Measurements from ENCODE around the gene YAP1.

YAP1 gene

GRCh38 chr11:102251423-102251822 lies 141.2 kb downstream of the YAP1 start:
- no peak for TF ChIP-seq CTCF (IDR thresholded peaks at IDR 0.05; ENCODE audit: low read depth, low read length)
- in situ Hi-C loops (cut with HindIII; ENCODE audit: low sequenced_read_pairs) = no loop called here
- H3K4me3 ChIP-seq (ENCODE audit: low read depth, low read length) = no peak overlapping the region
- DNase-seq (ENCODE audit: low read depth, low spot score) = no peak

- in situ Hi-C loops (cut with HindIII; ENCODE audit: low sequenced_read_pairs) = no loop called here
- no peak overlapping the region for H3K4me3 ChIP-seq (ENCODE audit: low read depth, low read length)
- no peak for DNase-seq (ENCODE audit: low read depth, low spot score)
- no peak for TF ChIP-seq CTCF (IDR thresholded peaks at IDR 0.05; ENCODE audit: low read depth, low read length)
Observed at GRCh38 chr11:102252339-102252891, 142.2 kb downstream of the YAP1 start.

- DNase-seq (ENCODE audit: low read depth, low spot score) = no peak
- no peak overlapping the region for H3K4me3 ChIP-seq (ENCODE audit: low read depth, low read length)
- in situ Hi-C loops (cut with HindIII; ENCODE audit: low sequenced_read_pairs) = no loop called here
- TF ChIP-seq CTCF (IDR thresholded peaks at IDR 0.05; ENCODE audit: low read depth, low read length) = no peak
Observed at GRCh38 chr11:102253020-102253715, 142.9 kb downstream of the YAP1 start.

- no peak overlapping the region for H3K4me3 ChIP-seq (ENCODE audit: low read depth, low read length)
- TF ChIP-seq CTCF (IDR thresholded peaks at IDR 0.05; ENCODE audit: low read depth, low read length) = no peak
- in situ Hi-C loops (cut with HindIII; ENCODE audit: low sequenced_read_pairs) = no loop called here
- DNase-seq (ENCODE audit: low read depth, low spot score) = no peak
Observed at GRCh38 chr11:102254047-102254446, 143.8 kb downstream of the YAP1 start.

- in situ Hi-C loops (cut with HindIII; ENCODE audit: low sequenced_read_pairs) = no loop called here
- DNase-seq (ENCODE audit: low read depth, low spot score) = peak; percentile 83
- no peak for TF ChIP-seq CTCF (IDR thresholded peaks at IDR 0.05; ENCODE audit: low read depth, low read length)
- H3K4me3 ChIP-seq (ENCODE audit: low read depth, low read length) = no peak overlapping the region
Observed at GRCh38 chr11:102256251-102256650, 146.0 kb downstream of the YAP1 start.

- in situ Hi-C loops (cut with HindIII; ENCODE audit: low sequenced_read_pairs) = no loop called here
- no peak overlapping the region for H3K4me3 ChIP-seq (ENCODE audit: low read depth, low read length)
- no peak for TF ChIP-seq CTCF (IDR thresholded peaks at IDR 0.05; ENCODE audit: low read depth, low read length)
- DNase-seq (ENCODE audit: low read depth, low spot score) = peak; percentile 68
Observed at GRCh38 chr11:102260241-102260640, 150.0 kb downstream of the YAP1 start.
